ENCODE data around the gene PLEKHG3. TPM values are rescaled to one million over a fixed set of nuclear protein-coding genes. Genes with fewer than 3 reads are reported as not detected.

PLEKHG3 gene
- polyA plus RNA-seq, 1 donor (not counting 4 experiments of a cell fraction or from before 2014, with no cell fraction given): 71.0 TPM

DNA sequence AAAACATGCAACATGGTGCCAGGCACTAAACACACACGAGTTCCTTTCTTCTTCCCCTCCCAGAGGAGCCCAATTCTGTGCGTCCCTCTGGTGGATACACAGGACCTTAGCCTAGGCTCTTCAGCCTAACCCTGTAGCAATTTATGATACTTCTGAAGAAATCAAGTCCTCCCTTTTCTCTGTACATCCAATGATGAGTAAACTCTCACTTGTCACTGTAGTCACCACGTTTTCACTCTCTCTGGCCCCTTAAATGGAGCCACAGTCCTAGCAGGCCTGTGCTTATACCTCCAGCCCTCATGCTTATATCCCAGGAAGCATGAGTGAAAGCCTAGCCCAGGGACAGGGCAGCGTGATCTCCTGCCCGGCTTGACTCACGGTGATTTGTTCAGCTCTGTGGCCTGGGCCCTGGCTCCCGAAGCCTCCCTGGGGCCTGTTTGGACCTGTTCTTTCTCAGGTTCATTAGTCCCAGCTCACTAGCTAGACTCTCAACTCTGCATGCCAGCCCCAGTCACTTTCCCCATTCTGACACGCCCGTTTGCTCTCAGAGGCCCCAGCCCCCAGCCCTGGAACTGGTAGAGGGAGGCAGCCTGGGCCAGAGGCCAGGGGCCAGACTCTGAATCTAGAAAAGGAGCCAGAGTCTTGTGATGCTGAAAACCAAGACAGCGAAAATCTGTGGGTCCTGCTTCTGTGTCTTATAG, 24.1 kb upstream of the PLEKHG3 start:
- Histone ChIP-seq H3K9me3 (ENCODE audit: control insufficient read depth, low read depth, low read length) (no peaks in the 10 kb centered on the region), H3K36me3 (ENCODE audit: control insufficient read depth in 2 of 2, extremely low read depth in 1 of 2, insufficient read depth in 2 of 2, low read length in 2 of 2) (no peaks in the 10 kb centered on the region), H3K4me1 (ENCODE audit: control insufficient read depth, extremely low read depth, insufficient read depth, low read length) (peaks cover 40% of the 10 kb centered on the region), H3K9ac (ENCODE audit: control insufficient read depth, extremely low read depth, insufficient read depth, low read length) (peak overlapping the region; percentile 69), H3K9me1 (ENCODE audit: control insufficient read depth, extremely low read depth, insufficient read depth, low read length) (peaks cover 3% of the 10 kb centered on the region), H3K27me3 (ENCODE audit: control insufficient read depth, extremely low read depth, insufficient read depth, low read length) (no peaks in the 10 kb centered on the region), H3K4me3 (ENCODE audit: control insufficient read depth in 2 of 3, extremely low read depth in 1 of 3, insufficient read depth in 2 of 3, low read depth in 1 of 3, low read length in 3 of 3) (no peak overlapping the region), H3K4me2 (ENCODE audit: control insufficient read depth, extremely low read depth, insufficient read depth, low read depth, low read length) (peak overlapping the region; percentile 69), H2AFZ (ENCODE audit: control insufficient read depth, low read length) (peak overlapping the region; percentile 62), H3K27ac (ENCODE audit: control insufficient read depth, insufficient read depth, low read length) (peak overlapping the region; percentile 91), H3K79me2 (ENCODE audit: control insufficient read depth, insufficient read depth, low read length) (no peaks in the 10 kb centered on the region), H4K20me1 (ENCODE audit: control insufficient read depth, extremely low read depth, insufficient read depth, low read length) (no peaks in the 10 kb centered on the region)
- FAIRE-seq (peak; percentile 97), DNase-seq (ENCODE audit: low read depth, low spot score) (peak; percentile 91)
- dilution Hi-C loops (cut with MboI; ENCODE audit: extremely low pct_ligation_motif_present, low sequenced_read_pairs): no loop called here
- TF ChIP-seq EZH2 (IDR thresholded peaks at IDR 0.05; ENCODE audit: low read length) (no peak), CTCF (optimal IDR thresholded peaks at IDR 0.05 in 1 of 3, IDR thresholded peaks at IDR 0.05 in 1 of 3, conservative IDR thresholded peaks at IDR 0.05 in 1 of 3; ENCODE audit: extremely low read depth in 1 of 3, insufficient read depth in 2 of 3, low read length in 3 of 3) (peak in 1 of 3 experiments; percentile 11)

DNA sequence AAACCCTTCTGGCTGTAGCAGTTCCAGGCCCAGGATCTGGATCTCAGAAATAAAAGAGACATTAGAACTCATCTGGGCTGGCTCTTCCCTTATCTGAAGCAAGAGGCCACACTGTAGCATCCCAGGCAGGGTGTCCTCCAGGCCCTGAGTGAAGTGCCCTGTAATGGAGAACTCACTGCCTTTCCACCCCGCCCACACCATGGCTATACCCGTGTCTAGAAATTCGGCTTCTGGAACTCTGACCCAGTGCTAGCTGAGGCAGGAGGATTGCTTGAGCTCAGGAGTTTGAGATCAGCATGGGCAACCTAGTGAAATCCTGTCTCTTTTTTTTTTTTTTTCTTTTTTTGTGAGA, 23.5 kb upstream of the PLEKHG3 start:
- dilution Hi-C loops (cut with MboI; ENCODE audit: extremely low pct_ligation_motif_present, low sequenced_read_pairs): no loop called here
- H3K4me3 ChIP-seq (ENCODE audit: control insufficient read depth in 2 of 3, extremely low read depth in 1 of 3, insufficient read depth in 2 of 3, low read depth in 1 of 3, low read length in 3 of 3): no peak overlapping the region
- TF ChIP-seq EZH2 (IDR thresholded peaks at IDR 0.05; ENCODE audit: low read length): no peak
- no peak for TF ChIP-seq CTCF (optimal IDR thresholded peaks at IDR 0.05 in 1 of 3, IDR thresholded peaks at IDR 0.05 in 1 of 3, conservative IDR thresholded peaks at IDR 0.05 in 1 of 3; ENCODE audit: extremely low read depth in 1 of 3, insufficient read depth in 2 of 3, low read length in 3 of 3)
- H3K79me2 ChIP-seq (ENCODE audit: control insufficient read depth, insufficient read depth, low read length): no peaks in the 10 kb centered on the region
- no peaks in the 10 kb centered on the region for H4K20me1 ChIP-seq (ENCODE audit: control insufficient read depth, extremely low read depth, insufficient read depth, low read length)
- peak overlapping the region; percentile 49 for H3K4me2 ChIP-seq (ENCODE audit: control insufficient read depth, extremely low read depth, insufficient read depth, low read depth, low read length)
- no peaks in the 10 kb centered on the region for H3K9me3 ChIP-seq (ENCODE audit: control insufficient read depth, low read depth, low read length)
- FAIRE-seq: no peak
- peak overlapping the region; percentile 11 for H2AFZ ChIP-seq (ENCODE audit: control insufficient read depth, low read length)
- no peak for DNase-seq (ENCODE audit: low read depth, low spot score)
- no peaks in the 10 kb centered on the region for H3K27me3 ChIP-seq (ENCODE audit: control insufficient read depth, extremely low read depth, insufficient read depth, low read length)
- H3K4me1 ChIP-seq (ENCODE audit: control insufficient read depth, extremely low read depth, insufficient read depth, low read length): peaks cover 38% of the 10 kb centered on the region
- H3K36me3 ChIP-seq (ENCODE audit: control insufficient read depth in 2 of 2, extremely low read depth in 1 of 2, insufficient read depth in 2 of 2, low read length in 2 of 2): no peaks in the 10 kb centered on the region
- peak overlapping the region; percentile 69 for H3K9ac ChIP-seq (ENCODE audit: control insufficient read depth, extremely low read depth, insufficient read depth, low read length)
- H3K9me1 ChIP-seq (ENCODE audit: control insufficient read depth, extremely low read depth, insufficient read depth, low read length): peaks cover 3% of the 10 kb centered on the region
- H3K27ac ChIP-seq (ENCODE audit: control insufficient read depth, insufficient read depth, low read length): peak overlapping the region; percentile 91

Data from keratinocyte (primary cell).